Panc1 (cell line): ENCODE results near the gene PANK4.

ENCODE experiments used
- CTCF ChIP-seq: fragments of 450-650 bp; IDR thresholded peaks from 2 replicates; pipeline ENCODE4 v1.5.1; 2017; ENCODE audit warnings: mild to moderate bottlenecking
- POLR2AphosphoS5 ChIP-seq: IDR thresholded peaks from 2 replicates; pipeline ENCODE4 v1.6.1; 2012; ENCODE audit warnings: mild to moderate bottlenecking, low read depth, low read length, moderate library complexity
- REST ChIP-seq, 2 experiments: IDR thresholded peaks; 2 replicates each; pipeline ENCODE4 v1.6.1; 2011 to 2012; ENCODE audit warnings: low read depth in 2 of 2, control low read depth in 1 of 2, low read length in 1 of 2, mild to moderate bottlenecking in 1 of 2, moderate library complexity in 1 of 2; ENCODE audit not compliant: insufficient read depth in 1 of 2
- SIN3A ChIP-seq: IDR thresholded peaks from 2 replicates; pipeline ENCODE4 v1.6.1; 2012; ENCODE audit warnings: low read depth, mild to moderate bottlenecking, low read length, moderate library complexity, borderline replicate concordance; ENCODE audit not compliant: insufficient read depth
- TCF7L2 ChIP-seq: IDR thresholded peaks from 2 replicates; pipeline ENCODE4 v1.6.1; 2011; ENCODE audit warnings: mild to moderate bottlenecking, low read depth, low read length, inconsistent platforms

GRCh38 chr1:2492091-2492490, 34.3 kb downstream of the PANK4 start:
- TF ChIP-seq CTCF (no peak), POLR2AphosphoS5 (no peak), REST (IDR thresholded peaks at IDR 0.05; ENCODE audit: insufficient read depth in 1 of 2, low read depth in 2 of 2, low read length in 1 of 2) (no peak), SIN3A (no peak), TCF7L2 (no peak)
